ENCODE measurements around the gene SLC22A1.

GRCh38 chr6:160073272-160073671 is 48.3 kb upstream of the SLC22A1 start:
- TF ChIP-seq ZNF274 (IDR thresholded peaks at IDR 0.05; ENCODE audit: low read depth, low read length): no peak
- no peak for TF ChIP-seq YY1 (IDR thresholded peaks at IDR 0.05; ENCODE audit: insufficient read depth, insufficient read length)
- TF ChIP-seq SUZ12 (IDR thresholded peaks at IDR 0.05; ENCODE audit: extremely low read depth, insufficient read depth, insufficient read length): no peak

Measured in NT2/D1 (cell line).